ENCODE measurements around the gene KLHL14. TPM values are rescaled to one million over a fixed set of nuclear protein-coding genes. Genes with fewer than 3 reads are reported as not detected.
"Not testable (repeated sequence)": the region's sequence is repeated elsewhere in the genome, so short reads cannot be mapped to it uniquely, and the experiment has no call there.

KLHL14 gene
- total and polyA plus RNA-seq, 2 of the 13 experiments (the other 11 are each of a cell fraction or from before 2014, with no cell fraction given), result 16.0 to 41.8 TPM

DNA sequence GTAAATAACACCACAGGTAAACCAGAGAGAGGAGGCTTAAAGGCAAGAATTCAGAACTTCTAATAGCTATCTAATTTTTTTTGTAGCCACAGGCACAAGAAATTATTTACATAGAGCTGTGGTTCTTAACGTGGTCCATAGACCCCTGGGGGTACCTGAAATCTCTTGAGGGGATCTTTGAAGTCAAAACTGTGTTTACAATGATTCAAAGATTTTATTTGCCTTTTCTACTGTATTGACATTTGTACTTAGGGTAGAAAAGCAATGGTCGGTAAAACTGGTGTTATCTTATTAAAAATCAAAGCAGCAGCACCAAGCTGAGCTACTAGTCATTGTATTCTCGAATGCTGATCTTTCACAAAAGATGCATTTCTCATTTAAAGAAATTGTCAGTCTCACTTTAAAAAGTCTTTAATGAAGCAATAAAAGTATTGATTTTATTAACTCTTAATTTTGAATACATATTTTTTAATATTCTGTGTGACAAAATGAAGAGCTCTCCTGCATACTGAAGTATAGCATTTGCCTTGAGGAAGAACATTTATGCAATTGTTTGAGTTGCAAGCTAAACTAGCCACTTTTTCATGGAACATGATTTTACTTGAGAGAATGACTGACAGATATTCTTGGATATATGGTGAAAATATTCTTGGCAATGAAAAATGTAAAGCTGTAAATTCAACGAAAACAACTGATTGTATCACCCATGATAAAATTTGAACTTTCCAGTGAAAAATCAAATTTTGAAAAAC is 25.6 kb upstream of the KLHL14 start (continued):
- peak in 1 of 2 experiments; percentile 66; a peak in 1 of 4 replicates for TF ChIP-seq EP300 (IDR thresholded peaks at IDR 0.05; ENCODE audit: low read depth in 2 of 2, low read length in 2 of 2)
- TF ChIP-seq EP300 (CRISPR knock-in tag; IDR thresholded peaks at IDR 0.05; ENCODE audit: borderline replicate concordance), result no peak
- no peak for TF ChIP-seq SOX13 (IDR thresholded peaks at IDR 0.05)
- TF ChIP-seq SOX13 (CRISPR knock-in tag; conservative IDR thresholded peaks at IDR 0.05 in 1 of 2, IDR thresholded peaks at IDR 0.05 in 1 of 2), result peak in 1 of 2 experiments; percentile 58; a peak in 2 of 4 replicates
- TF ChIP-seq NR2F6 (IDR thresholded peaks at IDR 0.05), result peak; percentile 28; the same call in 1 of the 2 replicates
- TF ChIP-seq NR2F6 (CRISPR knock-in tag; IDR thresholded peaks at IDR 0.05), result no peak
- peak; percentile 29; the same call in 1 of the 2 replicates for TF ChIP-seq NR2F2 (IDR thresholded peaks at IDR 0.05; ENCODE audit: borderline replicate concordance, low read depth)
- 0 out of 2 replicates have a peak, but pooled peaks have one; percentile 1 for TF ChIP-seq ZNF7 (CRISPR knock-in tag; IDR thresholded peaks at IDR 0.05)
- TF ChIP-seq, protein P1, sequence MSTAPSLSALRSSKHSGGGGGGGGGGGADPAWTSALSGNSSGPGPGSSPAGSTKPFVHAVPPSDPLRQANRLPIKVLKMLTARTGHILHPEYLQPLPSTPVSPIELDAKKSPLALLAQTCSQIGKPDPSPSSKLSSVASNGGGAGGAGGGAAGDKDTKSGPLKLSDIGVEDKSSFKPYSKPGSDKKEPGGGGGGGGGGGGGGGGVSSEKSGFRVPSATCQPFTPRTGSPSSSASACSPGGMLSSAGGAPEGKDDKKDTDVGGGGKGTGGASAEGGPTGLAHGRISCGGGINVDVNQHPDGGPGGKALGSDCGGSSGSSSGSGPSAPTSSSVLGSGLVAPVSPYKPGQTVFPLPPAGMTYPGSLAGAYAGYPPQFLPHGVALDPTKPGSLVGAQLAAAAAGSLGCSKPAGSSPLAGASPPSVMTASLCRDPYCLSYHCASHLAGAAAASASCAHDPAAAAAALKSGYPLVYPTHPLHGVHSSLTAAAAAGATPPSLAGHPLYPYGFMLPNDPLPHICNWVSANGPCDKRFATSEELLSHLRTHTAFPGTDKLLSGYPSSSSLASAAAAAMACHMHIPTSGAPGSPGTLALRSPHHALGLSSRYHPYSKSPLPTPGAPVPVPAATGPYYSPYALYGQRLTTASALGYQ (CRISPR knock-in tag; IDR thresholded peaks at IDR 0.05), result 0 out of 2 replicates have a peak, but pooled peaks have one; percentile 37
- peak; percentile 49; the same call in 1 of the 2 replicates for TF ChIP-seq CREM (IDR thresholded peaks at IDR 0.05)
- no peak for TF ChIP-seq CREM (CRISPR knock-in tag; IDR thresholded peaks at IDR 0.05)
- TF ChIP-seq CHCHD3 (CRISPR knock-in tag; IDR thresholded peaks at IDR 0.05), result no peak
- no peak for TF ChIP-seq FOXA1 (IDR thresholded peaks at IDR 0.05)
- 0 out of 2 replicates have a peak, but pooled peaks have one; percentile 16 for TF ChIP-seq FOXA1 (CRISPR knock-in tag; IDR thresholded peaks at IDR 0.05)
- TF ChIP-seq, protein P2, sequence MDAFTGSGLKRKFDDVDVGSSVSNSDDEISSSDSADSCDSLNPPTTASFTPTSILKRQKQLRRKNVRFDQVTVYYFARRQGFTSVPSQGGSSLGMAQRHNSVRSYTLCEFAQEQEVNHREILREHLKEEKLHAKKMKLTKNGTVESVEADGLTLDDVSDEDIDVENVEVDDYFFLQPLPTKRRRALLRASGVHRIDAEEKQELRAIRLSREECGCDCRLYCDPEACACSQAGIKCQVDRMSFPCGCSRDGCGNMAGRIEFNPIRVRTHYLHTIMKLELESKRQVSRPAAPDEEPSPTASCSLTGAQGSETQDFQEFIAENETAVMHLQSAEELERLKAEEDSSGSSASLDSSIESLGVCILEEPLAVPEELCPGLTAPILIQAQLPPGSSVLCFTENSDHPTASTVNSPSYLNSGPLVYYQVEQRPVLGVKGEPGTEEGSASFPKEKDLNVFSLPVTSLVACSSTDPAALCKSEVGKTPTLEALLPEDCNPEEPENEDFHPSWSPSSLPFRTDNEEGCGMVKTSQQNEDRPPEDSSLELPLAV (CRISPR knock-in tag; conservative IDR thresholded peaks at IDR 0.05; ENCODE audit: low read depth), result no peak
- no peak for TF ChIP-seq TBL1XR1 (IDR thresholded peaks at IDR 0.05; ENCODE audit: borderline replicate concordance, low read length, partially characterized antibody)
- peak; percentile 69 for TF ChIP-seq TCF7 (IDR thresholded peaks at IDR 0.05; ENCODE audit: low read depth)

DNA sequence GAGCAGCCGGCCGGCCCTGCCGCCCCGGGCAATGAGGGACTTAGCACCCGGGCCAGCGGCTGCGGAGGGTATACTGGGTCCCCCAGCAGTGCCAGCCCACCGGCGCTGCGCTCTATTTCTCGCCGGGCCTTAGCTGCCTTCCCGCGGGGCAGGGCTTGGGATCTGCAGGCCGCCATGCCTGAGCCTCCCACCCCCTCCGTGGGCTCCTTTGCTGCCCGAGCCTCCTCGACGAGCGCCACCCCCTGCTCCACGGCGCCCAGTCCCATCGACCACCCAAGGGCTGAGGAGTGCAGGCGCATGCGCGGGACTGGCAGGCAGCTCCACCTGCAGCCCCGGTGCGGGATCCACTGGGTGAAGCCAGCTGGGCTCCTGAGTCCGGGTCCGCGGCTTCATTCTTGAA is 21.8 kb upstream of the KLHL14 start:
- H3K36me3 ChIP-seq (replicated peaks in 1 of 2; ENCODE audit: control insufficient read depth in 1 of 2, insufficient read depth in 2 of 2, low read length in 2 of 2); H4K20me1 ChIP-seq (ENCODE audit: insufficient read depth, low read length); H2AFZ ChIP-seq (ENCODE audit: low read length); in situ Hi-C loops (cut with HindIII; ENCODE audit: extremely low pct_ligation_motif_present, low pct_unique_long_range_greater_than_20kb); H3K27me3 ChIP-seq (ENCODE audit: control insufficient read depth in 1 of 2, insufficient read depth in 2 of 2, low read length in 2 of 2); FAIRE-seq; CTCF ChIA-PET (ENCODE audit: low intra/inter-chr PET ratio, low total read pairs); H3K9ac ChIP-seq (ENCODE audit: insufficient read depth, low read depth, low read length); H3K4me2 ChIP-seq (ENCODE audit: low read depth, low read length); POLR2A ChIA-PET; H3K4me3 ChIP-seq (replicated peaks in 1 of 3; ENCODE audit: insufficient read depth in 1 of 3, low read depth in 2 of 3, low read length in 3 of 3); intact Hi-C loops (cut with micrococcal nuclease; ENCODE audit: unreplicated experiment); BruUV-seq (replicated peaks); H3K79me2 ChIP-seq (ENCODE audit: insufficient read depth, low read length); ATAC-seq; DNase-seq (ENCODE audit: low spot score); H3K27ac ChIP-seq (ENCODE audit: extremely low read length, insufficient read depth, low read length): not testable (repeated sequence)
- WGBS (ENCODE audit: low lambda C conversion rate), result 98% methylated on average over 16 of the region's 31 CpGs
- Histone ChIP-seq H3K9me3 (ENCODE audit: low read length) (peaks cover 16% of the 10 kb centered on the region), H3K4me1 (ENCODE audit: insufficient read depth, low read length) (peaks cover 11% of the 10 kb centered on the region)

All from HepG2 (cell line).